Measurements from ENCODE around the gene TK1.

DNA sequence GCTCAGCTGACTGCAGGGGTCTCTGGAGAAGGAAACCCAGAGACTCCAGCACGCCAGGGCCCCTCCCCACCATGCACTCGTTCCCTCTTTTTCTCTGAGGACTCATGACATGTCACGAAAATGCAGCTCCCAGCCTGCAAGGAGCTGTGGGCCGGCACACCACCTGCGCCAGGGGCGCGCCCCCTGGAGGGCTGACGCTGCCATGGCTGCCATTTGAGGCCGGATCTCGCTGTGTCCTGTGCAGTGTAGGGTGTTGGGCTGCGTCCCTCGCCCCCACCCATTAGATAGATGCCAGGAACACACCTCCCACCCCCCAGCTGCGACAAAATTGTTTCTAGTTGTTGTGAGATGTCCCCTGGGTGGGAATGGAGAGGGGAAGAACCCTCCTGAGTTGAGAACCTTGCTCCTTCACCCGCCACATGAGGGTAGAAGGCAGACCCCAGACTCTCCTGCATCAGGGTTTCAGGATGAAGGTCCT lies 10.3 kb downstream of the TK1 start:
- TF ChIP-seq, protein P1, sequence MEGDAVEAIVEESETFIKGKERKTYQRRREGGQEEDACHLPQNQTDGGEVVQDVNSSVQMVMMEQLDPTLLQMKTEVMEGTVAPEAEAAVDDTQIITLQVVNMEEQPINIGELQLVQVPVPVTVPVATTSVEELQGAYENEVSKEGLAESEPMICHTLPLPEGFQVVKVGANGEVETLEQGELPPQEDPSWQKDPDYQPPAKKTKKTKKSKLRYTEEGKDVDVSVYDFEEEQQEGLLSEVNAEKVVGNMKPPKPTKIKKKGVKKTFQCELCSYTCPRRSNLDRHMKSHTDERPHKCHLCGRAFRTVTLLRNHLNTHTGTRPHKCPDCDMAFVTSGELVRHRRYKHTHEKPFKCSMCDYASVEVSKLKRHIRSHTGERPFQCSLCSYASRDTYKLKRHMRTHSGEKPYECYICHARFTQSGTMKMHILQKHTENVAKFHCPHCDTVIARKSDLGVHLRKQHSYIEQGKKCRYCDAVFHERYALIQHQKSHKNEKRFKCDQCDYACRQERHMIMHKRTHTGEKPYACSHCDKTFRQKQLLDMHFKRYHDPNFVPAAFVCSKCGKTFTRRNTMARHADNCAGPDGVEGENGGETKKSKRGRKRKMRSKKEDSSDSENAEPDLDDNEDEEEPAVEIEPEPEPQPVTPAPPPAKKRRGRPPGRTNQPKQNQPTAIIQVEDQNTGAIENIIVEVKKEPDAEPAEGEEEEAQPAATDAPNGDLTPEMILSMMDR (IDR thresholded peaks at IDR 0.05), result peak; percentile 62 to 72 (median 71)
- no peak for TF ChIP-seq POLR2A (IDR thresholded peaks at IDR 0.05)
